Fibroblast of peridontal ligament (primary cell): Measurements from ENCODE around the gene PDLIM1.

Experiments used
- DNase-seq: peaks from one replicate; pipeline ENCODE4 v3.0.0-alpha.2; 2010; ENCODE audit errors: extremely low read depth

The PDLIM1 gene

DNA sequence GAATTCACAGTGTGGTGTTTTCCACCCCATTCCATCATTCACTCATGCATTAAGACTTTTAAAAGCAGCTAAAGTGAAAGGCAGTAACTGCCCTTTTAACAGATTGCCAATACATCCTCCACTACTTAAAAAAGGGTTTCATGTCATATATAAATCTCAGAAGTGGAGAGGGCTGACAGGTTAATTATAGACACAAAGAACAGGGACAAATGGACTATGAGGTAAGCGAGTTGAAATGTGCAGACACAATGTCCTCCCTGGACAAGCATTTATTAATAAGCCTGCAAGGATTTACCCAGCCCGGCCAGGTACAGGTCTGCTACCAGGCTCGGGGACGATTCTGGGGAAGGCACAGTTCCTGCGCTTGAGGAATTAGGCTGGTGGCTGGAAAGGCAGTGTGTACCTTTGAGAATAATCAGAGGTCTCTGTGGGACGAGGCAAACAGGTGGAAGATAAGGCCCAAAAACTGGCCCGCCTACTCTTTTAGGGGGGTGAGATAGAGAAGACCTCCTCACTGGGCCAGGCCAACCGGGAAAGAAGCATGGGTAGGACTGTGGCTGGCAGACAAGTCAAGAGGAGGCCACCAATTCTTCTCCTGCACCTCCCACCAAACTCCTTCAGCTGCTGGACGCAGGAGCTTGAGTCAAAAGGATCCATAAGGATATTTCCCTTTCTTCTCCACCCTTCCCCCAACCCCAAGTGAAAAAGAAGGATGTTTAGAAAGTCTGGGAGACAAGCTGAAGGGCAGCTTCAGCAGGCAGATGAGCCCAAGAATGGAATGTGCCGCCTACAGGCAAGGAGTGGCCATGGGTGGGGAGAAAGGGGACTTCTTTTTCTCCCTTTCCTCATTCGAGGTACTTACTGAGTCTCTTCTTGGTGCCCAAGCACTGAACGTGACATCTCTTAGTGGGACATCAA is 1.5 kb downstream of the PDLIM1 start:
- DNase-seq = no peak

DNA sequence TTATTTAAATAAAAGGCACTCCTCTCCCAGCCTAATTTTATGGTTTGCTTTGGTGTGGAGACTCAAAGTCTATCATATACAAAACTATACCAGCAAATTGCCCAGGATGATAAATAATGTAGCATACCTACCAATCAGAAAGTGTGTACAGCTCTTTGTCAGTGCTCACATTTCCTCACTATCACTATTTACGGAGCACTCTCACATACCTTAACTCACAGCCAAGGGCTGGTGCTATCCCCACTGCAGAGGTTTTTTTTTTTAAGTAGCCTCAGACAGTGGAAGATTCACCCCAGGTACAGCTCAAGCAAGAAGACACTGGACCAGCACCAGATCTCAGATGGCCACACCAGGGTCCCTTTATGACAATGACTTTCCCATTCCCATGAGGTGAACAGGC is 2.5 kb downstream of the PDLIM1 start:
- no peak for DNase-seq

DNA sequence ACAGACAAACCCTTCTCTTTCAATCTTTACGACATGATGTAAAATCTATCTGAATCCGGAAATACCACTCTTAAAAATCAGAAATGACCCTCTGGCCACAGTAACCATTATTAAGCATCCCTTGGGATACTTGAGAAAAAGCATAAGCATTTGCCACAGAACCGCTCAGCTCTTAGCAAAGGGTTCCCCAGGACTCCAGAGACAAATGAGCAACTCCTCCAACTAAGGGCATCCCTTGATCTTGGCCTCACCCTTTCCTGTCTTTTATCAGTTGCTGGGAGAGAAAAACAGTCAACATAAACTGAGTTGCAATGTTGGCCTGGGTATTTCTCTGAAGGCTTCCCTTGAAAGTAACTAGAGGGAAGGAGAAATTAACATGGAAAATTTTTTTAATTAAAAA is 3.5 kb downstream of the PDLIM1 start:
- peak; percentile 40 for DNase-seq

DNA sequence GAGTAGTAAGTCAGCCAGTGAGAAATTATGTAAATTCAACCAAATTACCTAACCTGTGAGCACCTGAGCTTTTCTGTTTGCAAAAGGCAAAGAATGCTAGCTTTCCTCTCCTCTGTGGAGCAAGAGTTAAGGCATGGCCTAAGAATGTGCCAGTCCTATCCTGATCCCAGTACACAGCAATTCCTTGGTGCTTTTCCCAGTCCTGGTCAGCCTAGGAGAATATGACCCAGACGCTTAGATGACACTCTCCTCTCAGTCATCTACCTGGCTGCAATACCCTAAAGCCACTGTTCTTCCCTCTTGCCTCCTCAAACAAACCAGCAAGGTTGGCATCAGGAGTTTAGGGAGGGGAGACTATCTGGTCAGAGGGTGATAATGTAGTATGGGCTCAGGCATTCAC is 4.1 kb downstream of the PDLIM1 start:
- no peak for DNase-seq

DNA sequence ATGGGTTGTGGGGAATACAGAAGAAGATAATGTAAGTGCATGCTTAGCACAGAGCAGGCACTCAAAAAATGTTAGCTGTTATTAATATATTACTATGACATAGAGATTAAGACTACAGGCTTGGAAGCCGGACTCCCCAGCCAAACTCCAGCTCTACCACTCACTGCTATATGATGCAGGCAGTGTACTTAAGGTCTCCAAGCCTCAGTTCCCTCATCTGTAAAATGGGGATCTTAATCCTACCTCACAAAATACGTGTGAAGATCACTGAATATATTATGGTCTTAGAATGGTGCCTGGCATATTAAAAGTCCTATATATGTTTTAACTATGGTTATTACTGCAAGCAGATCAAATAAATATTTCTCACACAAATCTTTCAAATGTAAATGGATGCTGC is 5.2 kb downstream of the PDLIM1 start:
- DNase-seq = no peak

DNA sequence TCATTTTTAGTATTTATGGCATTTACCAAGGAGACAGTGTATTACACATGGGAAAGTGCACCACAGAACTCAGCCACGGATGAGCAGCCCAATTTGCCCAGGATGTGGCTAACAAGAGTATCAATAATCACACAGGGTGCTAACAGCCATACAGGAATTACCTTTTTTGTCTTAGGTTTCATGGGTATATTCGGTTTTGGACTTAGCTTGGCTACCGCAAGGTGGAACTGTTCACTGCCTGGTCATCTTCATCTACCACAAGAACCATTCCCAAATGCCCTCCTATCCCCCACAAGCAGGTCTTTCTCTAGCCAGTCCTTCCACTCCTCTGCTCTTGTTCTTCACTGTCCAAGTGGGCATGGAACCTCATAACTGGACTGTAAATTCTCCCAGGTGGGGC is 6.0 kb downstream of the PDLIM1 start:
- DNase-seq = no peak

DNA sequence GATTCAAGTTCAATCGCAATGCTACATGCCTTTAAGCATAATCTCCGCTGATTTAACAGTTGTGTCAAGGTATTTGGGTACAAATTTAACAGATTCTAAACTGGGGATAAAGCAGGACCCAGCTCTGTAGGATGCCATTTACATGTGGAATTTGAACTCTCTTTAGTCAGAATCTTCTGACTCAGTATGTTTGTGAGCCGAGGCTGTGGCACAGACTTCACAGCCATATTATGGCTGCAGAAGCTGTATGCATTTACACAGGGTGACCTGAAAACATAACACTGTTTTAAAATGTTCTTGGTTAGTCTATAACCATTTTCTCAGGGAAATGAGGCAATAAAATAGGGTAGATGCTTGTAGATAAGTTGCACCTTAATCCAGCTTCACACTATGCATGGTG is 8.7 kb downstream of the PDLIM1 start:
- DNase-seq = peak; percentile 30

DNA sequence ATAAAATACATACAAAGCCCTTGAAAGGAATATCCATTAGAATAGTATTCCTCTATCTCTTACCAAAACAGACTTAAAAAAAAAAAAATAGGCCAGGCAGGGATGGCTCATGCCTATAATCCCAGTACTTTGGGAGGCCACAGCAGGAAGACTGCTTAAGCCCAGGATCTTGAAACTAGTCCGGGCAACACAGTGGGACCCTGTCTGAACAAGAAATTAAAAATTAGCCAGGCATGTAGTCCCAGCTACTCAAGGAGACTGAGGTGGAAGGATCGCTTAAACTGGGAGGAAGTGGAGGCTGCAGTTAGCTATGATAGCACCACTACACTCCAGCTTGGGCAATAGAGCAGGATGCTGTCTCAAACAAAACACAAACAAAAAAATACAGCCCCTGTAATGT is 9.6 kb downstream of the PDLIM1 start:
- no peak for DNase-seq

DNA sequence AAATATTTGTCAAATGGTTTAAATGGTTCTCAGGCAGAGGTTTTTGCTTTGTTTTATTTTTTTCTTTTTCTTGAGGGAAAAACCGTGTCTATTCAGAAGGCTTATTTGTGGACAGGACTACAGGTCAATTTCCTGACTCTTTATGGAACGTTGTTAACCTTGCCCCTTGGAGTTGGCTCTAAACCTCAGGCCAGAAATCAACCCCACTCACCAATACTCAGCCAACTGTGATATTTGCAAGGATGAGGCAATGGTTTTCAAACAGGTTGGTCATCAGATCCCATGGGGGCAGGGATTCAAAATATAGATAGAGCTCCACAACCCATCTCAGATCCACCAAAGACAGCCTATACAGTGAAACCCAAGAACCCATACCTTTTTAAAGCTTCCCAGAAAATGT is 10.2 kb downstream of the PDLIM1 start:
- no peak for DNase-seq

DNA sequence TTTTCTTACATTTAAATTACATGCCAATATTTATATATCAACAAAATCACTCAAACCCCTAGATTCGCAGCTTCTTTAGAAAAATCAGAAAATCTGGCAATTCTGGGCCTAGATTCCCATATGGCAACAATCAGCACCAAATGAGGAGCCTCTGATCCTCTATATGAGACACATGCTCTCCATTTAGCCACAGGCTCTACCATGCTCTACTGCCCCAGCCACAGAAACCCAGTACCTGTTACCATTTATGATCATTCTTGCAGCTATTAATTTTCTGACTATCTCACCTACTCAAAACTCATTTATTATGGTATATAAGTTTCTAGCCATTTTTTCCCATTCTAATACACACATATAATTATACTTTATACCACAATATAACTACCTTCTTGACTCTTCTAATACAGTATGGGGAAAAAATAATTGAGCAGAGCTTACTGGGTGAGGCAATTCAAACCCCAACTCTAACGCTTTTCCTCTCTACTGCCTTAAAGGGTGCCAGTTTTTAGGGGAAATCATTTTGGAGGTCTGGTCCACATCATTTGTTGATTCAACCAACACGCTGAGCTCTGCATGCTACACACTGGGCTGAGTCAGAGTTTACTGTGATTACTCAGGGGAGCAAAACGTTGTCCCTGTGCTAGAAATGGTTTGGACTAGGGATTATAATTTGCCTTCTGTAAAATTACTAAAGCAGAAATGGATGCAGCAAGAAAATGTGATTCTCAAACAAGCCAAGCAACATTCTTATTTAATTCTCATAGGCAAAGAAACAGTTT is 11.6 kb downstream of the PDLIM1 start:
- DNase-seq = peak; percentile 76

DNA sequence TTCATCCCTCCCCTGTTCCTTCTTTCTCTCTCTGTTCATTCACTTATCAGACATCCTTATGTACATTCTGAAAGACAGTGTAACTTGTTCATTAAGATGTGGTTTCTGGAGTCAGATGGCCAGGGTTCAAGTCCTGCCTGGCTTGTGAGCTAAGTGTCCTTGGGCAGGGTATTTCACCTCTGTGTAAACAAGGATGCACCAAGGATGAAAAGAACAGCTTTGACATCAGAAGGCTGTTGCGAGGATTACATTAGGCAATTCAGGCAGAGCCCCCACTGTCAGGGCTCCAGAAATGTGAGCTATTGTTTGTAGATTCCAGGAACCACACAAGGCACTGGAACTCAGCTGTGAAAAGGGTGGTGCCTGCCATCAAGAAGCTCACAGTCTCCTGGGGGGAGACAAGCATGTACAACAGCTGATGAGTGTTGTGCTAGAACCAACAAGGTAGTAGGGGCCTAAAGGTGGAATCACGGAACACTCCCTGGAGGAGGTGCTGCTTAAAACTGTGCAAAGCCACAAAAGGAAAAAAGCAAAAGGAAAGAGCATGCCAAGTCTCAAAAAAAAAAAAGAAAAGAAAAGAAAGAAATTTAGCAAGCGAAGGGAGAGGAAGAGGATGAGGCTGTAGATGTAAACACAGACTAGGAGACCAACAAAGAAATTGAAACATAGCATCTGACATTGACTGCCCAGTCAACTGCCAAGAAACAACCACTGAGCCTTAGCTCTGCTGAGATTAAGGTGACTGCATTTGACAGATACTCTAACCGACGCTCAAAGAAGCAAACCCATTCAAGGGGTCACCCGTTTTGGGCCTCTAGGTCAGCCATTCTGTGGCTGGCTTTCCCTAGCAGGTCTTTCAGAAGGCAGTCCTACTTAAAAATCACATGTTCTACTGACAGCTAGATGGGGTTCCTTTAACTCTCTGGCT is 12.5 kb downstream of the PDLIM1 start:
- peak; percentile 79 for DNase-seq

DNA sequence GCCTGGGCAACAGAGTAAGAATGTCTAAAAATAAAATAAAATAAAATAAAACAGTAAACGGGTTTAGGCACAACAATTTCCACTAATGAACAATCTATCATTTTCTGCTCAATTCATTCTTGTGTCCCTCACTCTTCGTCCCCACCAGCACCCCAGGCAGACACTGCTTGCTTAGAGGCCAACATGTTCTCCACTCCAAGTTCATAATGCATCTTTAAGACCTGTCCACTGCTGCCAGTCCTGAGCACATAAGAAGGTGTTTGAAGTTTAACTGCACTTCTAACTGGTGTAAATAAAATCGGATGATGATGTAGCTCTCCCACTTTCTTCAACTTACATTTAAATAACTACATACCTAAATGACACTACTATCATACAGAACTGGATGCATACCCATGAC is 13.2 kb downstream of the PDLIM1 start:
- DNase-seq = no peak

DNA sequence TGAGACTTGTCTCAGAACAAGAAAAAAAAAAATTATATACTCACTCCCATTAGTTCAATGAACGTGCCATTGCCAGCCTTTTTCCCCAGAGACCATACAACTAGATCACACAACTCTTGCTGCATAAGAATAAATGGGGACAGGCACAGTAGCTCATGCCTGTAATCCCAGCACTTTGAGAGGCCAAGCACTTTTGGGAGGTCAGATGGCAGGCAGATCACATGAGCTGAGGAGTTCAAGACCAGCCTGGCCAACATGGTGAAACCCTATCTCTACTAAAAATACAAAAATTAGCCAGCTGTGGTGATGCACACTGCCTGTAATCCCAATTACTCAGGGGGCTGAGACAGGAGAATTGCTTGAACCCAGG is 13.6 kb downstream of the PDLIM1 start:
- DNase-seq = peak; percentile 43

DNA sequence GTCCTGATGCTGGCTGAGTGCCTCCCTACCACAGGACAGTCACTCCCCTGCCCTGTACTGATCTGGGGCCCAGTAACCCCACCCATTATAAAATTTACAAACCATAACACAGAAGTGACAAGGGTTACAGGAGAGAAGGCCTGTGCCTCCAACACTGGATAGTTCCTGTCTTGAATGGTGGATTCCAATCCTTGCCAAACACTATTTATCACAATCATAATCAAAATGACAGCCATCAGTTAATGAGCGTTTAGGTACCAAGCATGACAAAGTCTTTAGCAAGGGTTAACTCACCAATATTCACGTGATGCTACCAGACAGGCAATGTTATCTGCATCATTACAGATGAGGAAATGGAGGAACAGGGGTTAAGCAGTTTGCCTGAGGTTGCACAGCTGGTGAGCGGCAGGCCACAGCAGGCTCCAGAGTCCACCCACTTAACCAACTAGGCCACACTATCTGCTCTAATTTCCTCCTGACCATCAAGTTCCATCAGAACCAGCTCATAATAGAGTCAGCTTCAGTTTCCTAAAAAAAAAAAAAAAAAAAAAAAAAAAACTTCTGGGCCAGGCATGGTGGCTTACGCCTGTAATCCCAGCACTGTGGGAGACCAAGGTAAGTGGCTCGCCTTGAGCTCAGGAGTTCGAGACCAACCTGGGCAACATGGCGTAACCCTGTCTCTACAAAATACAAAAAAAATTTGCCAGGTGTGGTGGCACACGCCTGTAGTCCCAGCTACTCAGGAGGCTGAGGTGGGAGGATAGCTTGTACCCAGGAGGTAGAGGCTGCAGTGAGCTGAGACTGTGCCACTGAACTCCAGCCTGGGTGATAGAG is 14.2 kb downstream of the PDLIM1 start:
- DNase-seq = no peak

DNA sequence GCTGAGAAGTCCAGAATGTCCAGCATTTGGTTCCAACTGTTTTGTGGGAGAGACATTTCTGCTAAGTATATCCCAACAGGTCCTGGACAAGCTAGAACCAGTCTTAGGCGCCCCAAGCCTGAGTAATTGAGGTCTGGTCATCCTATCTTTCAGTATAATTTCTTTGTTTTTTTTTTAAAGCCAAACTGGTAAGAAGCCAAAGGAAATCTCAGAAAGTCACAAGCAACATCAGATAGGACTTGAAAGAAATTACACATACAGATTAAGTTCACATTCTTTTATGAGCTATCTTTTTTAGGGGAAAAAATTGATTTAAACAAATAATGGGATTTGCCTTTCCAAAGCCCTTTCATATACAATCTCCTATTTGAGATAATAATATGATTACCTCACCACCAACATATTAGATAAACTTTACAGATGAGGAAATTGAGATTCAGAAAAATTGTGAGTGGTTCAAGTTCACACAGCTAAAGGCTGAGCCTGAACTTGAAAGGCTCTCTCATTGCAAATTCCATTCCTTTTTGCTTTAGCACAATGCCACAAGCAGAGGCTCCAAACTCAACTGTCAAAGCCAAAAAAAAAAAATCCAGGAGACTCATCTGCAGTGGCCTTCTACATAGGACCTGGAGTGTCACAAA is 15.0 kb downstream of the PDLIM1 start:
- peak; percentile 76 for DNase-seq

DNA sequence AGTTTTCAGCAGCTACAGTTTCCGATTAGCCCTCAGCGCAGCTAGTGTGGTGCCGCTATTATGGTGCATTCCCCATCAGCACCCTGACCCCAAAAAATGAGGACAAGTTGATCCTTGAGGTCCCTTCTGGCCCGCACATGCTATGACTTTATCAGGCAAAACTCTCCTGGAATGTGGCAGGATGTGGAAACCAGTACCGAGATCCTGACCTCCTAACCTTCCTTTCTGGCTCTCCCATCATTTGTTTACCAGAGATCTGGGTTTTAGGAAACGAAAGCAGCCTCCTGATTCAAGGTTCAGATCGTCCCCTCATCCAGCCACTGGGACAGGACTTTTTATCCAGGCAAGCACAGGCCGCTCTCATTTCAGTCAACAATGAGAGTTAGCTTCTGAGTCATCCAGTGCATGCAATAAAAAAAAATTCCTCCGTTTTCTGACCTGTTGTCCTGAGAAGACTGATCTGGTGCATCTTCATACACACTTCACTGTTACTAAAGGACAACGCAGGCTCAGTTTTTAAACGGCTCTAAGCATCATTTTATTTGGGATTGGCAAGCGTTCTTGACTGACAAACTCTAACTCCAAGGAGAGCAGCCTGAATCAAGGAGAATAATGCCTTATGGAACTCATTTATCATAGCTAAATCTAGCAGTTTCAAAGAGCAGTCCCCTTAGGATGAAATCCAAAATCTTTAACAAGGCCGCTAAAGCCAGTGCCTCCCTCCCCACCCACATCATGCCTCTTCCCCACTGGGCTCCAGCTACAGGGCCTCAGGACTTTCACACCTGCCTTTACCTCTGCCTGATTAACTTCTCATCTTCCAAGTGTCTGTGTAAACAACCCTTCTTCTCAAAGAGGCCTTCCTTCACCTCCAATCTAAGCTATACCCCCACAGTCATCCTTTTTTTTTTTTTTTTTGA is 17.1 kb downstream of the PDLIM1 start:
- DNase-seq = peak; percentile 88

DNA sequence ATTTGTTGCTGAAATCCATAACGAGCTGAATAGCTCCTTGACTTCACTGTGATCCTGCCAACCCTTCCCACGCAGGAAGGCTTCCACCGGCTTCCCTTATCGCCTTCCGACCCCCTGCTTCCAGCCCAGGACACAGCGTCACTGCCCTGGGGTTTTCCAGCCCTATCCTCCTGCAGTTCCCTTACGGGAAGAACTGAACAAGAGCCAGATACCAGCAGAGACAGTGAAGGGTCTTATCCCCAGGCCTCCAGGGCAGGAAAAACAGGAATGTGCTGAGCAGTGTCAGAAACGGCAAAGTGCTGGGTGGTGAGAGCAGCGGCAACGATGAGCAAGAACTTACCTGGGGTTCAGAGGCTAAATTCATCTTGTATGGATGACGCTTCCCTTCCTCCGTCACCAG is 22.4 kb downstream of the PDLIM1 start:
- no peak for DNase-seq

DNA sequence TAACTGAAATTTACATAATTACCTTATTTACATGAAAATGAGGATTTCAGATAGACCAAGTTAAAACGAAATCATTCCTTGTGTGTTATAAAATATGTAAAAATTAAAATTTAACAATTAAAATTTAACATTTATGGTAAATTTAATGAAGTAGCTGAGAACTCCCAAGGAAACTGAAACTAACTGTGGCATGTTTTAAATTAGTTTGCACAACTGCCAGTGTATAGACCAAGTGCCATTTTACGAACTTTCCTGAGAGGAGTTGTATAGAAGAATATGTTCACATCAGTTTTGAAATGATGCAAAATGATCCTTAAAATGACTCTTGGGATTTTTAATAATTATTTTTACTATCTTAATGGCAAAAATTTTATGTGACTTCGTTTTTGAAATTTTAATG is 23.6 kb downstream of the PDLIM1 start:
- no peak for DNase-seq

DNA sequence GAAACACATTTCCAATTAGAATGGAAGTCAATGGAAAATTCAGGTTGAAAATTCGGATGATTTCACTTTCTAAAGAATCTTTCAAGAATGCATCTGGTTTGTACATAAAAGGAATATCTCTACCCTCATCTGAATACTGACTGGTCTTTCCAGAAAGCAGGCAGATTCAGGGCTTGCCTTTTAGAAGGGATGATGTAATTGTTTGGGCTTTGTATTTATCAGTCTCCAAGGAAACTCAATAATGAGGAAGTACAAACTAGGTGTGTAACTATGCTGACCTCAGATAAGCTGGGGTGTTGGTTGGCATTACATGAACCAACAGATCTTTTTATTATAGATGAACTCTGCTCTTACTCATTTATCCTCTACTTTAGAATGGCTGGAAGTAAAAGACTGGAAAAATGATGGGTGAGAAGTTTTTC is 24.1 kb downstream of the PDLIM1 start:
- DNase-seq = peak; percentile 74

DNA sequence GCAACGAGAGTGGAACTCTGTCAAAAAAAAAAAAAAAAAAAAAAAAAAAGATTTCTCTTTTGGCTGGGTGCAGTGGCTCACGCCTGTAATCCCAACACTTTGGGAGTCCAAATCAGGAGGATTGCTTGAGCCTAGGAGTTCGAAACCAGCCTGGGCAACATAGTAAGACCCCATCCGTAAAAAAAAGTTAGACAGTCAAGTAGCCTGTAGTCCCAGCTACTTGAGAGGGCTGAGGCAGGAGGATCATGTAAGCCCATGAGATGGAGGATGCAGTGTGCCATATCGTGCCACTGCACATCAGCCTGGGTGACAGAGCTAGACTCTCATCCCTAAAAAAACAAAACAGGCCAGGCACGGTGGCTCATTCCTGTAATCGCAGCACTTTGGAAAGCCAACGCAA is 25.2 kb downstream of the PDLIM1 start:
- no peak for DNase-seq
